ENCODE data around the gene SLC9A3.
A peak's percentile ranks its signal among the peaks of the same experiment; 100 is the strongest.

The SLC9A3 gene

DNA sequence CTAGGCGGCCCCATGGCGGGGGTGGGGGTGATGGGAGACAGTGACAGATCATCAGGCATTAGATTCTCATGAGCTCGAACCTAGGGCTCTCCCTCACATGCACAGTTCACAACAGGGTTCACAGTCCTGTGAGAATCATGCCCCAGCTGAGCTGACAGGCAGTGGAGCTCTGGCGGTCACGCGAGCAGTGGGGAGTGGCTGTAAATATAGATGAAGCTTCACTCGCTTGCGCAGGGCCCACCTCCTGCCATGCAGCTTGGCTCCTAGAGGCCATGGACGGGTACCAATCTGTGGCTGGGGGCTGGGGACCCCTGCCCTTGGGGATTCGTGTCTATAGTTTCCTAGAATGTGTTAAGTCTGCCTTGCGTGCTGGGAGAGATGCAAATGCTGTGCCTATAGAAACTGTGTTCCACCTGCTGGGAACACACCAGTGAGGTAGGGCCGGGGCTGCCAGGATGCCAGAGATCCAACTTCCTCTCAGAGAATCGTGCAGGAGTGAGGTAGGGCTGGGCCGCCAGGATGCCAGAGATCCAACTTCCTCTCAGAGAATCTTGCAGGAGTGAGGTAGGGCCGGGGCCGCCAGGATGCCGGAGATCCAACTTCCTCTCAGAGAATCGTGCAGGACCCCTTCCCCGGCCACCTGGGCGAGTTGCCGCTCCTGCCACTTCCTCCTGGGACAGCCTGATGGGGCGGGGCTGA, 95.3 kb downstream of the SLC9A3 start:
- DNase-seq (ENCODE audit: low spot score) = no peak

DNA sequence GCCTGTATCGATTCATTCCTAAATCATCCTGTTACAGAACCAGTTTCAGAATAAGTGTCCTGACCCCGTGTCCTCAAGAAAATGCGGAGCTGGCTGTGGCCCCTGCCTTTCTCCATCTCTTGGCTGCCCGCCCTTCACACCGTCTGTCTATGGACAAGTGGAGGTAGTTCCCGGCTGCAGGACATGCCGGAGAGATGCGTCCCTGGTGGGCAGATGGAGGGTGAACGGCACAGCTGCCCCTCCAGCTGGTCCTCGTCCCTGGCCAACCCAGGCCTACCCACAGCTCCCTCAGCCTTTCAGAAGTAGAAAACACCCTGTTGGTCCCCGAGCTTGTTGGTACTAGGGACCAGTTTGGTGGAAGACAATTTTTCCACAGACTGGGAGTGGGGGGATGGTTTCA, 96.0 kb downstream of the SLC9A3 start:
- no peak for DNase-seq (ENCODE audit: low spot score)

DNA sequence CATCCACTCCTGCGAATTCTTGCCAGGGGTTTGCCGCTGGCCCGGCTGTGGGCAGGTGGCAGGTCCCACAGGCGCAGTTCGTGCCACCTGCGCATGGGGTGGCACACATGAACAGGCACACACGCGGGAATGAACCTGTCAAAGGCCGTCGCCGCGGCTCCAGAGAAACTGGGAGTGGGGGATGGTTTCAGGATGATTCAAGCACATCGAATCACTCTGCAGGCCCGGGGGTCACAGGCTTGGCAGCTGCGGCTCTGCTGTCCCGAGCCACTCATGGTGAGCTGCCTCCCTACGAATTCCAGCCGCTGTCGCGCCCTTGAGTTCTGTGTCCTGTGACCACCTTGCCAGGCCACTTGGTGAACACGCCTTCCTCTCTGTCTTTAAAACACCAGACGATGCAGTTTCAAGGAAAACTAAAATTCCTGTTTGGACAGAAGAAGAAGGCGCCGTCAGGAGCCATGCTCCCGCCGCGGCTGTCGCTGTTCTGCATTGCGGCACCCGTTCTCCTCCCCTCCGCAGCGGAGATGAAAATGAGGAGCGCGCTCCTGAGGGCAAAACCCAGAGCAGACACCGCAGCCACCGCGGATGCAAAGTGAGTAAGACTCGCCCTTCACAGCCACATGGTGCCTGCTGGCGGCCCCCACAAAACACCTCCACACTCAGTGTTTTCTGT, 96.7 kb downstream of the SLC9A3 start:
- no peak for DNase-seq (ENCODE audit: low spot score)

- DNase-seq (ENCODE audit: low spot score) = no peak
These were observed 97.8 kb downstream of the SLC9A3 start for GRCh38 chr5:426392-426976.

DNA sequence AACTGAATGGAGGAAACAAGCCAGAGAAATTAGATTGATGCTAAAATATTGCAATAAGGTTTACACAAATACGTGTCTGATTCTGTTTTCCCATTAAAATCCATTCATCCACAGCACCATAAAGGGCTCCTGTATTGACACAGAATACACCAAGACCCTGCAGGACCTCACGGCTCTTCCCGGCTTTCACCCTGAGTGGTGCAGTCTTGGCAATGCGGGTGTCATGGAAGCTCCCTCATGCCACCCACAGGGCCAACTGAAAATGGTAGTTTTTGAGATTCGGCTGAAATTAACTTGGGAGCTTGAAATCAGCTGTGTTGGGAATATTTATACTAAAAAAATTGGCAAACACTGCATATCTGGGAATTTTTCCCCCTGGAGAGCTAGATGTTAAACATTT, 98.5 kb downstream of the SLC9A3 start:
- DNase-seq (ENCODE audit: low spot score) = peak; percentile 62

DNA sequence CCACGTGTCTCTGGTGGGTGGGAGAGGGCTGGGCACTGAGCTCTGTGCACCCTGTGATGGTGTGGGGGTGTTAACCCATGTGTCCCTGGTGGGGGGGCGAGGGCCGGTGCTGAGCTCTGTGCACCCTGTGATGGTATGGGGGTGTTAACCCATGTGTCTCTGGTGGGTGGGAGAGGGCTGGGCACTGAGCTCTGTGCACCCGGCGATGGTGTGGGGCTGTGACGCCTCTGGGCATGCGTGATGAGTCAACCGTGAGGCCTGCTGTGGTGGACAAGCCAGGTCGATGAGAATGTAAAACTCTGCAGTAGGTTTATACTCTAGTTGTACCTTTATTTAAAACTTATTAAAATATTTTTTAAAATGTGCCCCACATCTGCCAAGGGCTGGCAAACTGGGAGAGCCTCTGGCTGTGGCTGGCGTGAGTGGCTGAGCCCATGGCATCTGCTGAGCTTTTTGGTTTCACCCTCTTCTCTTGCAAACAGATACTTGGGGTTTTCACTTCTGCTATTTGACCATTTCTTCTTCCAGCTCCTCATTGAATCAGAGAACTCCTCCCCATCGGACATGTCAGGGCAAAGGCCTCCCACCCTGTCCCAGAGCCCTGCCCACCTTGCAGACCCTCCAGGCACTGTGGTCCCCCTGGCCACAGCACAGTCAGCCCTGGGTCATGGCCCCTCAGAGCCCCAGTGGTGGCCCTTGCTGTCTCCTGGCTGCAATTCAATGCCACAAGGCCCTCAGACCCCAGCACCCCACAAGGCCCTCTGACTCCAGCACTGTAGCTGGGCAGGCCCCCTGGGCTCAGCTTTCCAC, 99.7 kb downstream of the SLC9A3 start:
- no peak for DNase-seq (ENCODE audit: low spot score)

DNA sequence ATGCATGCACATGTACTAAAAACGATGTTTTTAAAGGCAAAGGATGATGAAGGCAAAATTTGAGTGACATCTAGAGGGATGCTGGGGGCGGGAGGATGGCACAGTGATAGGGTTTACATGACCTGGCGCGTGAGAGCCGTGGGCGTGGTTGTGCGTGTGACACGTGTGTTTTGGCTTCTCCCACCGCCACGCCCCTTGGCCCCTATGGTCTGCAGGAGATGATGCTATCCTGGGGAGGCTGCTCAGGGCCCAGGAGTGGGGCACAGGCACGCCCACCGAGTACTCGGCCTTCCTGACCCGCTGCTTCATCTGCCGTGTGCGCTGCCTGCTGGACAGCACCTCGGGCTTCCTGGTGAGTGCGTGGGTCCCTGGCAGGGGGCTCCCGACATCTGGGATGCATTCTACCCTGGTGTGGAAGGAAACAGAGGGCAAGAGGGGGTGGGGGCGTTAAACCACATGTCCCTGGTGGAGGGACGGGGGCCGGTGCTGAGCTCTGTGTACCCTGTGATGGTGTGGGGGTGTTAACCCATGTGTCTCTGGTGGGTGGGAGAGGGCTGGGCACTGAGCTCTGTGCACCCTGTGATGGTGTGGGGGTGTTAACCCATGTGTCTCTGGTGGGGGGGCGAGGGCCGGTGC, 100.5 kb downstream of the SLC9A3 start:
- no peak for DNase-seq (ENCODE audit: low spot score)

GRCh38 chr5:423233-423565, 101.0 kb downstream of the SLC9A3 start:
- no peak for DNase-seq (ENCODE audit: low spot score)

- no peak for DNase-seq (ENCODE audit: low spot score)
These were observed 101.7 kb downstream of the SLC9A3 start for GRCh38 chr5:422323-423232.

- no peak for DNase-seq (ENCODE audit: low spot score)
These were observed 102.3 kb downstream of the SLC9A3 start for GRCh38 chr5:421901-422300.

- no peak for DNase-seq (ENCODE audit: low spot score)
These were observed 102.9 kb downstream of the SLC9A3 start for GRCh38 chr5:421287-421880.

GRCh38 chr5:420632-421286, 103.5 kb downstream of the SLC9A3 start:
- no peak for DNase-seq (ENCODE audit: low spot score)
